ENCODE results near the gene SERPINE1.

SERPINE1 gene

GRCh38 chr7:101166648-101166908, 39.7 kb downstream of the SERPINE1 start:
- no peak overlapping the region for H3K9ac ChIP-seq (ENCODE audit: low read depth, low read length, poor library complexity)
- no peak overlapping the region for H2BK5ac ChIP-seq (ENCODE audit: low read length)
- no peak overlapping the region for H4K91ac ChIP-seq (ENCODE audit: low read depth, low read length, poor library complexity)
- WGBS, 2 donors (ENCODE audit: extremely low coverage in 2 of 2, insufficient read length in 2 of 2, insufficient replicate concordance in 1 of 2), result no CpG with 5 or more reads among the region's 11 CpGs
- no peak overlapping the region for H3K14ac ChIP-seq (ENCODE audit: low read length)
- H2AK5ac ChIP-seq (ENCODE audit: low read depth, low read length), result no peak overlapping the region
- peak overlapping the region in 1 of 2 donors; percentile 41 for H3K4me3 ChIP-seq (ENCODE audit: low read length in 2 of 2)
- H3K27me3 ChIP-seq (ENCODE audit: control insufficient read depth in 3 of 3, insufficient read depth in 3 of 3, low read depth in 1 of 3, low read length in 3 of 3), result peaks cover 33 to 80% (median 47%) of the 10 kb centered on the region in 3 experiments
- peak overlapping the region; percentile 85 for H3K4me2 ChIP-seq (ENCODE audit: insufficient read depth, low read length, poor library complexity, severe bottlenecking)
- H2BK12ac ChIP-seq (ENCODE audit: low read length), result no peak overlapping the region
- peaks cover 47 to 71% of the 10 kb centered on the region in 2 donors for H3K4me1 ChIP-seq (ENCODE audit: control insufficient read depth in 2 of 2, insufficient read depth in 1 of 2, low read depth in 1 of 2, low read length in 2 of 2)
- no peak for DNase-seq (ENCODE audit: low spot score)
- no peaks in the 10 kb centered on the region for H3K79me1 ChIP-seq (ENCODE audit: low read depth, low read length)
- no peak overlapping the region for H4K8ac ChIP-seq (ENCODE audit: low read depth, low read length)
- peak overlapping the region; percentile 13 for H2AFZ ChIP-seq (ENCODE audit: low read length)
- no peak overlapping the region for H3K4ac ChIP-seq (ENCODE audit: low read length)
- H3K9me3 ChIP-seq (replicated peaks in 1 of 2; ENCODE audit: control insufficient read depth in 2 of 2, insufficient read depth in 1 of 2, low read depth in 1 of 2, low read length in 2 of 2), result no peaks in the 10 kb centered on the region
- no peak overlapping the region for H2BK15ac ChIP-seq (ENCODE audit: low read length)
- no peaks in the 10 kb centered on the region for H3K36me3 ChIP-seq (replicated peaks in 1 of 2; ENCODE audit: control insufficient read depth in 2 of 2, insufficient read depth in 2 of 2, low read length in 2 of 2)
- no peak overlapping the region for H2BK120ac ChIP-seq (ENCODE audit: low read depth, low read length)
- H3K23ac ChIP-seq (ENCODE audit: low read depth, low read length, poor library complexity), result no peak overlapping the region
- H3K18ac ChIP-seq (ENCODE audit: low read length), result peak overlapping the region; percentile 63
- no peak overlapping the region for H3K27ac ChIP-seq (replicated peaks; ENCODE audit: low read length)

DNA sequence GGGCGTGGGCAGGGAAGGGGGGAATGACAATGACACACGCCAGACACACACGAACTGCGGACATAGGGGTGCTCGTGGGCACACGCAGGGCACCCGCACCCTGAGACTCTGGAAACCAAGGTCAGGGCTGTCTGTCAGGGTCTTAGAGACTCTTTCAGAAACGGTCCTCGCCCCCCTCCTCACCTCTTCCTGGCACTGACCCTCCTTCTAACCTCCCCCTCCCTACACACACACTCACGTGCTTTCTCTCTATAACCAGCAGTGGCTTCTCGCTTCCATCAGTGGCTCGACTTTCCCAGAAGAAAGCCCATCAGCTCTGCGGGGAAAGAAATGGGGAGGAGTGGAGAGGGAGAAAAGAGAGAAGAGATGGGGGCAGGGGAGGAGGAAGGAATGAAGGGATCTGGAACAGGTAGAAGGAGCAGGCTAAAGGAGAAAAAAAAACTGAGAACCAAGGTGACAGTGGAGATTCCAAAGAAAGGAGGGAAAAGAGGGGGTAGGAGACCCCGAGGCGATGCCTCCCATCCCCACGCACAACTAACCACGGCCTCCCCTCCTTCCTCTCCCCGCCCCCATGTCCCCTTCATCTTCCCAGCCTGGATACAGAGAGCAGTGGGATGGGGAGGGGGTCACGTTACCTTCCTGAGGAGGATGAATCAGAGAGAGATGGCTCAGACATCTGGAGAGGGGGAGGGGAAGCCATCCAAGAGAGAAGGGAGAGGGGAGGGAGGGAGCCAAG, 40.2 kb downstream of the SERPINE1 start:
- WGBS, 2 donors (ENCODE audit: extremely low coverage in 2 of 2, insufficient read length in 2 of 2, insufficient replicate concordance in 1 of 2), result no CpG with 5 or more reads among the region's 19 CpGs
- peak overlapping the region in 1 of 2 donors; percentile 35 for H3K4me3 ChIP-seq (ENCODE audit: low read length in 2 of 2)
- H3K14ac ChIP-seq (ENCODE audit: low read length), result no peak overlapping the region
- H3K27me3 ChIP-seq (ENCODE audit: control insufficient read depth in 3 of 3, insufficient read depth in 3 of 3, low read depth in 1 of 3, low read length in 3 of 3), result peaks cover 38 to 85% (median 52%) of the 10 kb centered on the region in 3 experiments
- no peak overlapping the region for H3K4ac ChIP-seq (ENCODE audit: low read length)
- H2AFZ ChIP-seq (ENCODE audit: low read length), result peak overlapping the region; percentile 13
- H2BK120ac ChIP-seq (ENCODE audit: low read depth, low read length), result no peak overlapping the region
- H3K23ac ChIP-seq (ENCODE audit: low read depth, low read length, poor library complexity), result no peak overlapping the region
- H3K9me3 ChIP-seq (replicated peaks in 1 of 2; ENCODE audit: control insufficient read depth in 2 of 2, insufficient read depth in 1 of 2, low read depth in 1 of 2, low read length in 2 of 2), result no peaks in the 10 kb centered on the region
- H3K4me2 ChIP-seq (ENCODE audit: insufficient read depth, low read length, poor library complexity, severe bottlenecking), result peak overlapping the region; percentile 38
- H2AK5ac ChIP-seq (ENCODE audit: low read depth, low read length), result no peak overlapping the region
- no peaks in the 10 kb centered on the region for H3K36me3 ChIP-seq (replicated peaks in 1 of 2; ENCODE audit: control insufficient read depth in 2 of 2, insufficient read depth in 2 of 2, low read length in 2 of 2)
- H3K27ac ChIP-seq (replicated peaks; ENCODE audit: low read length), result no peak overlapping the region
- no peak overlapping the region for H2BK15ac ChIP-seq (ENCODE audit: low read length)
- no peak for DNase-seq (ENCODE audit: low spot score)
- H2BK5ac ChIP-seq (ENCODE audit: low read length), result no peak overlapping the region
- peaks cover 50 to 71% of the 10 kb centered on the region in 2 donors for H3K4me1 ChIP-seq (ENCODE audit: control insufficient read depth in 2 of 2, insufficient read depth in 1 of 2, low read depth in 1 of 2, low read length in 2 of 2)
- H3K18ac ChIP-seq (ENCODE audit: low read length), result peak overlapping the region; percentile 63
- H4K8ac ChIP-seq (ENCODE audit: low read depth, low read length), result no peak overlapping the region
- H3K79me1 ChIP-seq (ENCODE audit: low read depth, low read length), result no peaks in the 10 kb centered on the region
- peak overlapping the region; percentile 55 for H3K9ac ChIP-seq (ENCODE audit: low read depth, low read length, poor library complexity)
- H2BK12ac ChIP-seq (ENCODE audit: low read length), result no peak overlapping the region
- H4K91ac ChIP-seq (ENCODE audit: low read depth, low read length, poor library complexity), result no peak overlapping the region

- H3K36me3 ChIP-seq (replicated peaks in 1 of 2; ENCODE audit: control insufficient read depth in 2 of 2, insufficient read depth in 2 of 2, low read length in 2 of 2), result no peaks in the 10 kb centered on the region
- H3K4me2 ChIP-seq (ENCODE audit: insufficient read depth, low read length, poor library complexity, severe bottlenecking), result no peak overlapping the region
- no peak overlapping the region for H3K9ac ChIP-seq (ENCODE audit: low read depth, low read length, poor library complexity)
- H2BK15ac ChIP-seq (ENCODE audit: low read length), result no peak overlapping the region
- H3K4ac ChIP-seq (ENCODE audit: low read length), result no peak overlapping the region
- H2AFZ ChIP-seq (ENCODE audit: low read length), result no peak overlapping the region
- H4K91ac ChIP-seq (ENCODE audit: low read depth, low read length, poor library complexity), result no peak overlapping the region
- WGBS, 2 donors (ENCODE audit: extremely low coverage in 2 of 2, insufficient read length in 2 of 2, insufficient replicate concordance in 1 of 2), result no CpG with 5 or more reads among the region's 12 CpGs
- no peak overlapping the region for H2BK12ac ChIP-seq (ENCODE audit: low read length)
- no peak overlapping the region for H3K18ac ChIP-seq (ENCODE audit: low read length)
- H2BK120ac ChIP-seq (ENCODE audit: low read depth, low read length), result no peak overlapping the region
- no peak overlapping the region for H3K23ac ChIP-seq (ENCODE audit: low read depth, low read length, poor library complexity)
- H4K8ac ChIP-seq (ENCODE audit: low read depth, low read length), result no peak overlapping the region
- no peak overlapping the region for H3K27ac ChIP-seq (replicated peaks; ENCODE audit: low read length)
- no peak overlapping the region for H2BK5ac ChIP-seq (ENCODE audit: low read length)
- no peak overlapping the region for H3K14ac ChIP-seq (ENCODE audit: low read length)
- no peak overlapping the region for H3K4me3 ChIP-seq (ENCODE audit: low read length in 2 of 2)
- peaks cover 45 to 92% (median 59%) of the 10 kb centered on the region in 3 experiments for H3K27me3 ChIP-seq (ENCODE audit: control insufficient read depth in 3 of 3, insufficient read depth in 3 of 3, low read depth in 1 of 3, low read length in 3 of 3)
- no peaks in the 10 kb centered on the region for H3K79me1 ChIP-seq (ENCODE audit: low read depth, low read length)
- no peak for DNase-seq (ENCODE audit: low spot score)
- H3K4me1 ChIP-seq (ENCODE audit: control insufficient read depth in 2 of 2, insufficient read depth in 1 of 2, low read depth in 1 of 2, low read length in 2 of 2), result peaks cover 52 to 73% of the 10 kb centered on the region in 2 donors
- no peaks in the 10 kb centered on the region for H3K9me3 ChIP-seq (replicated peaks in 1 of 2; ENCODE audit: control insufficient read depth in 2 of 2, insufficient read depth in 1 of 2, low read depth in 1 of 2, low read length in 2 of 2)
- no peak overlapping the region for H2AK5ac ChIP-seq (ENCODE audit: low read depth, low read length)
Observed at GRCh38 chr7:101167645-101168411, 40.9 kb downstream of the SERPINE1 start.

DNA sequence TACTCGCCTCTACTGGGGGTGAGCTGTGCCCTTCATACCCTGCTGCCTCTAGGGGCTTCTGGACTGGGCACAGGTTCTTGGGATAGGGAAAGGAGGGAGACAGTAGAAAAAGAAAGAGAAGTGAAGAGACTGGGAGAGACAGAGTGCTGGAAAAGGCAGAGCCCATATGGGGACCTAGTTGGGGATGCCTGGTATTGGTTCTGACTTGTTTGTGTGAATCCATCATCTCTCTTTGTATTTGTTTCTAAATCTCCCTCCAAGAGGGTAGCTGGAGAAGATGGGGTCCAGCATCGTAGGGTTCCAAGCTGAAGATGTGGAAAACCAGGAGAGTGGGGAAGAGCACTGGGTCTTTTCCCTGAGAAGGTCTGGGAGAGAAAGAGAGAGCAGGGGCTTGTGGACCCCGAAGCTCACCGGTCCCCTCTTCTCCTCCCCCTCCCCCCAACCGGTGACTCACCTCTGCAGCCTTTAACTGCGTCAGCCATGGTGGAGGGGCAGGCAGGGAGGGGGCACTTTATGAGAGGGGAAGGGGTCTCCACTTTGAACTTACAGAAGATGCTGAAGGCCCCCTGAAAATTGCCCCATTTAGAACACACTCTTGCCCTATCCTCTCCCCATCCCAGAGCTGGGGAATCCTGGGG, 41.6 kb downstream of the SERPINE1 start:
- Histone ChIP-seq H3K18ac (ENCODE audit: low read length) (no peak overlapping the region), H3K27ac (replicated peaks; ENCODE audit: low read length) (no peak overlapping the region), H4K91ac (ENCODE audit: low read depth, low read length, poor library complexity) (no peak overlapping the region), H2BK12ac (ENCODE audit: low read length) (no peak overlapping the region), H2BK15ac (ENCODE audit: low read length) (no peak overlapping the region), H3K9me3 (replicated peaks in 1 of 2; ENCODE audit: control insufficient read depth in 2 of 2, insufficient read depth in 1 of 2, low read depth in 1 of 2, low read length in 2 of 2) (no peaks in the 10 kb centered on the region), H3K4ac (ENCODE audit: low read length) (no peak overlapping the region), H3K4me2 (ENCODE audit: insufficient read depth, low read length, poor library complexity, severe bottlenecking) (no peak overlapping the region), H2AK5ac (ENCODE audit: low read depth, low read length) (peak overlapping the region; percentile 9), H2BK120ac (ENCODE audit: low read depth, low read length) (no peak overlapping the region), H3K4me3 (ENCODE audit: low read length in 2 of 2) (no peak overlapping the region), H3K79me1 (ENCODE audit: low read depth, low read length) (no peaks in the 10 kb centered on the region), H2AFZ (ENCODE audit: low read length) (no peak overlapping the region), H3K4me1 (ENCODE audit: control insufficient read depth in 2 of 2, insufficient read depth in 1 of 2, low read depth in 1 of 2, low read length in 2 of 2) (peaks cover 57 to 77% of the 10 kb centered on the region in 2 donors), H3K36me3 (replicated peaks in 1 of 2; ENCODE audit: control insufficient read depth in 2 of 2, insufficient read depth in 2 of 2, low read length in 2 of 2) (no peaks in the 10 kb centered on the region), H2BK5ac (ENCODE audit: low read length) (no peak overlapping the region), H3K9ac (ENCODE audit: low read depth, low read length, poor library complexity) (no peak overlapping the region), H3K14ac (ENCODE audit: low read length) (no peak overlapping the region), H3K27me3 (ENCODE audit: control insufficient read depth in 3 of 3, insufficient read depth in 3 of 3, low read depth in 1 of 3, low read length in 3 of 3) (peaks cover 52 to 96% (median 66%) of the 10 kb centered on the region in 3 experiments), H4K8ac (ENCODE audit: low read depth, low read length) (no peak overlapping the region), H3K23ac (ENCODE audit: low read depth, low read length, poor library complexity) (no peak overlapping the region)
- DNase-seq (ENCODE audit: low spot score), result no peak
- no CpG with 5 or more reads among the region's 6 CpGs for WGBS, 2 donors (ENCODE audit: extremely low coverage in 2 of 2, insufficient read length in 2 of 2, insufficient replicate concordance in 1 of 2)

Data from neuronal stem cell (in vitro differentiated cells).